22Rv1 (cell line): ENCODE measurements around the gene MREG.

Source experiments
- H3K27ac ChIP-seq: fragments of 450-650 bp; 2 replicates; pipeline ENCODE4 v1.5.1; 2017
- ZFX ChIP-seq: fragments of 450-650 bp; IDR thresholded peaks from 2 replicates; pipeline ENCODE4 v1.6.1; 2017; ENCODE audit warnings: antibody characterized with exemption, borderline replicate concordance
- TF ChIP-seq, protein P1 (sequence below): fragments of 450-650 bp; IDR thresholded peaks from 2 replicates; pipeline ENCODE4 v1.5.1; 2017; ENCODE audit warnings: mild to moderate bottlenecking

The MREG gene

GRCh38 chr2:215905691-215906090 is 107.7 kb downstream of the MREG start:
- no peak overlapping the region for H3K27ac ChIP-seq
- no peak for TF ChIP-seq ZFX
- TF ChIP-seq, protein P1, sequence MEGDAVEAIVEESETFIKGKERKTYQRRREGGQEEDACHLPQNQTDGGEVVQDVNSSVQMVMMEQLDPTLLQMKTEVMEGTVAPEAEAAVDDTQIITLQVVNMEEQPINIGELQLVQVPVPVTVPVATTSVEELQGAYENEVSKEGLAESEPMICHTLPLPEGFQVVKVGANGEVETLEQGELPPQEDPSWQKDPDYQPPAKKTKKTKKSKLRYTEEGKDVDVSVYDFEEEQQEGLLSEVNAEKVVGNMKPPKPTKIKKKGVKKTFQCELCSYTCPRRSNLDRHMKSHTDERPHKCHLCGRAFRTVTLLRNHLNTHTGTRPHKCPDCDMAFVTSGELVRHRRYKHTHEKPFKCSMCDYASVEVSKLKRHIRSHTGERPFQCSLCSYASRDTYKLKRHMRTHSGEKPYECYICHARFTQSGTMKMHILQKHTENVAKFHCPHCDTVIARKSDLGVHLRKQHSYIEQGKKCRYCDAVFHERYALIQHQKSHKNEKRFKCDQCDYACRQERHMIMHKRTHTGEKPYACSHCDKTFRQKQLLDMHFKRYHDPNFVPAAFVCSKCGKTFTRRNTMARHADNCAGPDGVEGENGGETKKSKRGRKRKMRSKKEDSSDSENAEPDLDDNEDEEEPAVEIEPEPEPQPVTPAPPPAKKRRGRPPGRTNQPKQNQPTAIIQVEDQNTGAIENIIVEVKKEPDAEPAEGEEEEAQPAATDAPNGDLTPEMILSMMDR, result no peak

DNA sequence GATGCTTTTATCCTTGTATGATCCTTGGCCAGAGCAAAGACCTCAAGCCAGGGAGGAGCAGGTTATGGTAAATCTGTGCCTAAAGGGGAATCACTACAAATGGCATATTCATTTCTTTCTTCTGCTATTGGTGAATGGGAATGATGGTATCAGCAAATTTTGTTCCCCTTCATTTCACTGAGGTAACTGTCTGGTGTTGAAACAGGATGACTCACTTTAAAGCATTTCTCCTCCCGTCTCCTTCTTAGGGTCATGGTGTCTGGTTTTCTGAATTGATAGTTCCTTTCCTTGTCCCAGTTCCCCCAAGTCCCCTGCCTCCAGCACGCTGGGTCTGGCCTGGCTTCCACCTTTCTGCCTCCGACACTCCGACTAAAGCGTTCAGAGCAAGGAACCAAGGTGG is 109.2 kb downstream of the MREG start:
- H3K27ac ChIP-seq, result no peak overlapping the region
- TF ChIP-seq, protein P1, result no peak
- TF ChIP-seq ZFX, result no peak

DNA sequence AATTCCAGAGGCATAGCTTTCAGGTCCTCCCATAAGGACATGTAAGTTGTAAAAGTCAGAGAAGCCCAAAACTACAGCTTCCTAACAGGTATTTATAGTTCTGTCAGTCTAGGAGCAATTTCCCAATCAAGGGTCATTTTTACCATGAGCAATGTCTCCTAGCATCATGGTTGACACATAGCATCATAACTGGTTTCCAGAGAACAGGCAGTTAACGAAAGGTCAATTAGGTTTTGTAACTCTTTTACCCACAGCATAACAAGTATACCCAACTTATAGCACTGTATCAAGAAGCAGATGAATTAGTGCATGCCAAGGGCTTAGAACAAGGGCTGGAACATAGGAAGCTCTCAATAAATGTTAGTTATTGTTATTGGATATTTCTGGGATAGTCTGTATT is 110.1 kb downstream of the MREG start:
- TF ChIP-seq, protein P1, result no peak
- TF ChIP-seq ZFX, result no peak
- no peak overlapping the region for H3K27ac ChIP-seq

DNA sequence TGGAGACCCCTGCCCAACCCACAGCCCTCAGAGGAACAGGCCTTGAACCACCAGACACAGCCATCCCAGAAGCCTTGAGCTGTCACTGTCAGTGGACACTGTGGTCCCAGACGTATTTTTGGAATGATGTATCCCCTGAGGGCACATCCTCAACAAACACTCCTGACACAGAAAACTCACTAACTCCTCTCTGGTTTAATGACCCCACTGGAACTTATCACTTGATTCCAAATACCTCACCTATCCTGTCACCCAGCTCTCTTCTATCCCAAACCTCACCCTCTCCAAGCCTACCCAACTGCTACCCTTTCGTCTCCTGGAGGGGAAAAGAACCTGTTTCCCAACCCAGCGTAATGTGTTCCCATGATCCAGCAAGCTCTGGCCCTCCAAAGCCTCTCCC is 111.6 kb downstream of the MREG start:
- no peak for TF ChIP-seq ZFX
- TF ChIP-seq, protein P1, result no peak
- no peak overlapping the region for H3K27ac ChIP-seq

DNA sequence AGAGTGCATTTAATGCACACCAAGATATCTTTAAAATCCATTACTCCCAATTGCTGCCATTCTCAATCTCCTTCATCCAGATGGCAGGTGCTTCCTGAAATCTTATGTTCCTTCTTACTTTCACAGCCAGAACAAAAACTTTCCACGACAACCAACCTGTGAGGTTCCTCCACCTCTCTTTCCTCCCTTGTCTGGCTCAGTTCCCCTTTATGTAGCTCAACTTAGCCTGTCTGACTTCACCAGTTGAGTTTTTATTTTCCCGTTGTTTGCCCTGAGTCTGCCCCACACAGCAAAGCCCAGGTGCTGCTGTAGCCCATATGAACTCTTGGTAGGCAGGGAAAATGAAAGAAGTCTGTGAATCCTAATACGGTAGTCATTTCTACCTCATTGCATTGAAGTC is 112.5 kb downstream of the MREG start:
- no peak overlapping the region for H3K27ac ChIP-seq
- TF ChIP-seq, protein P1, result no peak
- TF ChIP-seq ZFX, result no peak

DNA sequence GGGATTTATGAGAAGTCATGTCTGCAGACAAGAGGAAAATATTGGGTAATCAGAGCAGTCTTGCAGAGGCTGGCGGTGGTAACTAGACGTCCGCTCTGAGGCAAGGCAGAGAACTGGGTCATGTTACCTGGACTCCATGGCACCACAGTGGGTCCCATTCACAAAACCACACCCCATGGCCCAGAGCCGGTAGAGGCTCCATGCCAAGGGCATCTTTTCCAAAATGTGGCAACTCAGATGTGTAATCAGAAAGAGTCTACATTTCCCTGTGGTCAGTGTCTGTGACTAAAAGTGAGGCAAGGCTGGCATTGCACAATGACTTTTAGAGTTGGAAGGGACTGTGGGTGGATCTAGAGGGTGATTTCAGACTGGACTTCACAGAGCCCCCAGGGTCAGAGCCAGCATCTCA is 113.1 kb downstream of the MREG start:
- H3K27ac ChIP-seq, result no peak overlapping the region
- no peak for TF ChIP-seq ZFX
- TF ChIP-seq, protein P1, result no peak

- no peak overlapping the region for H3K27ac ChIP-seq
- TF ChIP-seq, protein P1, result no peak
- TF ChIP-seq ZFX, result no peak
Measured at GRCh38 chr2:215899141-215900074, 113.9 kb downstream of the MREG start.
